Measurements from ENCODE around the gene RIPPLY2.
A peak's percentile ranks its signal among the peaks of the same experiment; 100 is the strongest.
"Not testable (repeated sequence)": the region's sequence is repeated elsewhere in the genome, so short reads cannot be mapped to it uniquely, and the experiment has no call there.

RIPPLY2 gene

GRCh38 chr6:83853178-83854000 is at the start of gene RIPPLY2:
TSS of gene RIPPLY2 (plus strand) at chr6:83853360. CDS start at chr6:83853417, 57 bp downstream.
- Histone ChIP-seq H3K27me3 (ENCODE audit: low read depth, low read length) (peaks cover 13% of the 10 kb centered on the region), H3K4me3 (ENCODE audit: low read depth in 1 of 2, low read length in 2 of 2) (peak within 1 kb of the TSS; percentile 55 to 77), H3K27ac (ENCODE audit: low read length) (no peak within 1 kb of the TSS), H3K9me3 (ENCODE audit: control insufficient read depth in 1 of 2, low read length in 2 of 2) (no peaks in the 10 kb centered on the region), H3K36me3 (ENCODE audit: control insufficient read depth in 1 of 2, insufficient read depth in 2 of 2, low read length in 2 of 2) (no peaks in the 10 kb centered on the region), H3K4me1 (ENCODE audit: control insufficient read depth in 1 of 2, insufficient read depth in 2 of 2, low read length in 2 of 2) (peaks cover 5 to 11% of the 10 kb centered on the region in 2 donors)

- not testable (repeated sequence) for H3K27ac ChIP-seq (ENCODE audit: low read length); H3K4me3 ChIP-seq (ENCODE audit: low read depth in 1 of 2, low read length in 2 of 2); H3K27me3 ChIP-seq (ENCODE audit: low read depth, low read length); H3K4me1 ChIP-seq (ENCODE audit: control insufficient read depth in 1 of 2, insufficient read depth in 2 of 2, low read length in 2 of 2); H3K36me3 ChIP-seq (ENCODE audit: control insufficient read depth in 1 of 2, insufficient read depth in 2 of 2, low read length in 2 of 2); H3K9me3 ChIP-seq (ENCODE audit: control insufficient read depth in 1 of 2, low read length in 2 of 2)
These were observed 49.7 kb upstream of the RIPPLY2 start for GRCh38 chr6:83803492-83803891.

GRCh38 chr6:83804886-83805285 is 48.3 kb upstream of the RIPPLY2 start:
- Histone ChIP-seq H3K36me3 (ENCODE audit: control insufficient read depth in 1 of 2, insufficient read depth in 2 of 2, low read length in 2 of 2) (no peaks in the 10 kb centered on the region), H3K4me1 (ENCODE audit: control insufficient read depth in 1 of 2, insufficient read depth in 2 of 2, low read length in 2 of 2) (no peaks in the 10 kb centered on the region), H3K27me3 (ENCODE audit: low read depth, low read length) (no peaks in the 10 kb centered on the region), H3K9me3 (ENCODE audit: control insufficient read depth in 1 of 2, low read length in 2 of 2) (no peaks in the 10 kb centered on the region), H3K4me3 (ENCODE audit: low read depth in 1 of 2, low read length in 2 of 2) (no peak overlapping the region), H3K27ac (ENCODE audit: low read length) (no peak overlapping the region)

GRCh38 chr6:83808005-83808404 is 45.2 kb upstream of the RIPPLY2 start:
- Histone ChIP-seq H3K36me3 (ENCODE audit: control insufficient read depth in 1 of 2, insufficient read depth in 2 of 2, low read length in 2 of 2) (no peaks in the 10 kb centered on the region), H3K9me3 (ENCODE audit: control insufficient read depth in 1 of 2, low read length in 2 of 2) (no peaks in the 10 kb centered on the region), H3K27me3 (ENCODE audit: low read depth, low read length) (no peaks in the 10 kb centered on the region), H3K4me1 (ENCODE audit: control insufficient read depth in 1 of 2, insufficient read depth in 2 of 2, low read length in 2 of 2) (no peaks in the 10 kb centered on the region), H3K4me3 (ENCODE audit: low read depth in 1 of 2, low read length in 2 of 2) (no peak overlapping the region), H3K27ac (ENCODE audit: low read length) (no peak overlapping the region)

- Histone ChIP-seq H3K9me3 (ENCODE audit: control insufficient read depth in 1 of 2, low read length in 2 of 2) (no peaks in the 10 kb centered on the region), H3K27me3 (ENCODE audit: low read depth, low read length) (no peaks in the 10 kb centered on the region), H3K36me3 (ENCODE audit: control insufficient read depth in 1 of 2, insufficient read depth in 2 of 2, low read length in 2 of 2) (no peaks in the 10 kb centered on the region), H3K4me3 (ENCODE audit: low read depth in 1 of 2, low read length in 2 of 2) (no peak overlapping the region), H3K4me1 (ENCODE audit: control insufficient read depth in 1 of 2, insufficient read depth in 2 of 2, low read length in 2 of 2) (no peaks in the 10 kb centered on the region), H3K27ac (ENCODE audit: low read length) (no peak overlapping the region)
These were observed 44.2 kb upstream of the RIPPLY2 start for GRCh38 chr6:83808926-83809325.

- Histone ChIP-seq H3K27me3 (ENCODE audit: low read depth, low read length) (no peaks in the 10 kb centered on the region), H3K27ac (ENCODE audit: low read length) (no peak overlapping the region), H3K4me1 (ENCODE audit: control insufficient read depth in 1 of 2, insufficient read depth in 2 of 2, low read length in 2 of 2) (no peaks in the 10 kb centered on the region), H3K36me3 (ENCODE audit: control insufficient read depth in 1 of 2, insufficient read depth in 2 of 2, low read length in 2 of 2) (no peaks in the 10 kb centered on the region), H3K9me3 (ENCODE audit: control insufficient read depth in 1 of 2, low read length in 2 of 2) (no peaks in the 10 kb centered on the region), H3K4me3 (ENCODE audit: low read depth in 1 of 2, low read length in 2 of 2) (no peak overlapping the region)
These were observed 40.6 kb upstream of the RIPPLY2 start for GRCh38 chr6:83812595-83812994.

- Histone ChIP-seq H3K36me3 (ENCODE audit: control insufficient read depth in 1 of 2, insufficient read depth in 2 of 2, low read length in 2 of 2) (no peaks in the 10 kb centered on the region), H3K27ac (ENCODE audit: low read length) (no peak overlapping the region), H3K9me3 (ENCODE audit: control insufficient read depth in 1 of 2, low read length in 2 of 2) (no peaks in the 10 kb centered on the region), H3K4me1 (ENCODE audit: control insufficient read depth in 1 of 2, insufficient read depth in 2 of 2, low read length in 2 of 2) (no peaks in the 10 kb centered on the region), H3K27me3 (ENCODE audit: low read depth, low read length) (no peaks in the 10 kb centered on the region), H3K4me3 (ENCODE audit: low read depth in 1 of 2, low read length in 2 of 2) (no peak overlapping the region)
These were observed 37.4 kb upstream of the RIPPLY2 start for GRCh38 chr6:83815631-83816272.

GRCh38 chr6:83822629-83823169 is 30.5 kb upstream of the RIPPLY2 start:
- H3K27me3 ChIP-seq (ENCODE audit: low read depth, low read length): no peaks in the 10 kb centered on the region
- H3K36me3 ChIP-seq (ENCODE audit: control insufficient read depth in 1 of 2, insufficient read depth in 2 of 2, low read length in 2 of 2): no peaks in the 10 kb centered on the region
- no peak overlapping the region for H3K4me3 ChIP-seq (ENCODE audit: low read depth in 1 of 2, low read length in 2 of 2)
- no peak overlapping the region for H3K27ac ChIP-seq (ENCODE audit: low read length)
- H3K4me1 ChIP-seq (ENCODE audit: control insufficient read depth in 1 of 2, insufficient read depth in 2 of 2, low read length in 2 of 2): no peaks in the 10 kb centered on the region
- H3K9me3 ChIP-seq (ENCODE audit: control insufficient read depth in 1 of 2, low read length in 2 of 2): no peaks in the 10 kb centered on the region

- Histone ChIP-seq H3K27me3 (ENCODE audit: low read depth, low read length) (no peaks in the 10 kb centered on the region), H3K27ac (ENCODE audit: low read length) (no peak overlapping the region), H3K36me3 (ENCODE audit: control insufficient read depth in 1 of 2, insufficient read depth in 2 of 2, low read length in 2 of 2) (no peaks in the 10 kb centered on the region), H3K9me3 (ENCODE audit: control insufficient read depth in 1 of 2, low read length in 2 of 2) (no peaks in the 10 kb centered on the region), H3K4me3 (ENCODE audit: low read depth in 1 of 2, low read length in 2 of 2) (no peak overlapping the region), H3K4me1 (ENCODE audit: control insufficient read depth in 1 of 2, insufficient read depth in 2 of 2, low read length in 2 of 2) (no peaks in the 10 kb centered on the region)
These were observed 28.8 kb upstream of the RIPPLY2 start for GRCh38 chr6:83824388-83824801.

GRCh38 chr6:83824831-83825230 is 28.3 kb upstream of the RIPPLY2 start:
- no peaks in the 10 kb centered on the region for H3K4me1 ChIP-seq (ENCODE audit: control insufficient read depth in 1 of 2, insufficient read depth in 2 of 2, low read length in 2 of 2)
- no peaks in the 10 kb centered on the region for H3K27me3 ChIP-seq (ENCODE audit: low read depth, low read length)
- H3K36me3 ChIP-seq (ENCODE audit: control insufficient read depth in 1 of 2, insufficient read depth in 2 of 2, low read length in 2 of 2): no peaks in the 10 kb centered on the region
- no peak overlapping the region for H3K4me3 ChIP-seq (ENCODE audit: low read depth in 1 of 2, low read length in 2 of 2)
- H3K27ac ChIP-seq (ENCODE audit: low read length): no peak overlapping the region
- no peaks in the 10 kb centered on the region for H3K9me3 ChIP-seq (ENCODE audit: control insufficient read depth in 1 of 2, low read length in 2 of 2)

- no peaks in the 10 kb centered on the region for H3K9me3 ChIP-seq (ENCODE audit: control insufficient read depth in 1 of 2, low read length in 2 of 2)
- no peaks in the 10 kb centered on the region for H3K4me1 ChIP-seq (ENCODE audit: control insufficient read depth in 1 of 2, insufficient read depth in 2 of 2, low read length in 2 of 2)
- no peaks in the 10 kb centered on the region for H3K27me3 ChIP-seq (ENCODE audit: low read depth, low read length)
- no peak overlapping the region for H3K4me3 ChIP-seq (ENCODE audit: low read depth in 1 of 2, low read length in 2 of 2)
- no peak overlapping the region for H3K27ac ChIP-seq (ENCODE audit: low read length)
- H3K36me3 ChIP-seq (ENCODE audit: control insufficient read depth in 1 of 2, insufficient read depth in 2 of 2, low read length in 2 of 2): no peaks in the 10 kb centered on the region
These were observed 26.1 kb upstream of the RIPPLY2 start for GRCh38 chr6:83827050-83827449.
